K562 (cell line): ENCODE results near the gene C1QC. TPM values are rescaled to one million over a fixed set of nuclear protein-coding genes. Genes with fewer than 3 reads are reported as not detected.

ENCODE experiments used
- ATAC-seq: fragments of 200-7000 bp; cut with Tn5 transposase; 3 replicates; pipeline ENCODE4 v1.9.1; 2020; ENCODE audit warnings: moderate library complexity
- BruUV-seq: library from RNA; stranded (reverse); fragments of 400-500 nt; replicated peaks from 2 replicates; lab custom pipeline; 2021; lab: Mats Ljungman, UMichigan
- CTCF ChIA-PET: fragments of 300-600 bp; formaldehyde crosslinking; extraction: SDS; loops from one replicate; lab custom pipeline; 2021; ENCODE audit warnings: low intra/inter-chr PET ratio; lab: Yijun Ruan, JAX
- POLR2A ChIA-PET: fragments of 300-600, 350-650 bp; sonication (Branson Sonifier 250); formaldehyde crosslinking; extraction: SDS; loops from one replicate; lab custom pipeline; 2021; ENCODE audit warnings: antibody characterized with exemption, inconsistent platforms; lab: Yijun Ruan, JAX
- DNase-seq, 4 experiments: peaks; one replicate each; pipeline versions ENCODE4 v3.0.0 to v3.0.0-alpha.2; 2011 to 2018; ENCODE audit warnings: low spot score in 3 of 4, mixed read lengths in 3 of 4; ENCODE audit errors: extremely low read depth in 1 of 4
- FAIRE-seq: peaks from 2 replicates; lab custom pipeline; 2011; peaks lifted over from hg19 to GRCh38; lab: Jason Lieb, UNC
- H2AFZ ChIP-seq: 2 replicates; pipeline ENCODE4 v1.6.0; 2011; ENCODE audit warnings: low read depth, low read length, control low read depth, inconsistent platforms
- H3K27ac ChIP-seq: fragments of 200-600 bp; 3 replicates; pipeline ENCODE4 v1.8.0; 2011; ENCODE audit warnings: low read depth, mild to moderate bottlenecking, control low read depth, inconsistent platforms, low read length, moderate library complexity, mixed read lengths; ENCODE audit errors: extremely low read depth
- H3K27me3 ChIP-seq, 2 experiments: fragments of 300-600 bp in 1 of 2; 2 replicates in 1 of 2; 3 replicates in 1 of 2; pipeline versions ENCODE4 v1.6.0 to v1.8.0; 2011; ENCODE audit warnings: inconsistent platforms in 2 of 2, low read length in 2 of 2, mild to moderate bottlenecking in 1 of 2, mixed read lengths in 1 of 2, moderate library complexity in 1 of 2; ENCODE audit not compliant: control insufficient read depth in 2 of 2, insufficient read depth in 2 of 2
- H3K36me3 ChIP-seq: fragments of 300-600 bp; 3 replicates; pipeline ENCODE4 v1.8.0; 2011; ENCODE audit warnings: mild to moderate bottlenecking, low read length, inconsistent platforms; ENCODE audit not compliant: control insufficient read depth, insufficient read depth
- H3K4me1 ChIP-seq, 2 experiments: fragments of 200-600 bp in 1 of 2; replicated peaks in 1 of 2; 2 replicates in 1 of 2; 3 replicates in 1 of 2; pipeline versions ENCODE4 v1.5.1 to v1.8.0; 2011; ENCODE audit warnings: inconsistent platforms in 2 of 2, low read length in 2 of 2, mild to moderate bottlenecking in 1 of 2, mixed read lengths in 1 of 2, moderate library complexity in 1 of 2; ENCODE audit not compliant: control insufficient read depth in 2 of 2, insufficient read depth in 2 of 2
- H3K4me2 ChIP-seq: 2 replicates; pipeline ENCODE4 v1.6.1; 2011; ENCODE audit warnings: low read length, control low read depth, inconsistent platforms, mixed read lengths; ENCODE audit not compliant: insufficient read depth
- H3K4me3 ChIP-seq: fragments of 200-600 bp; sonication (generic), shearing (Covaris generic); 2 replicates; pipeline ENCODE4 v1.5.1; 2016; ENCODE audit warnings: control low read depth, inconsistent platforms
- H3K79me2 ChIP-seq: fragments of 200-600 bp; 3 replicates; pipeline ENCODE4 v1.8.0; 2011; ENCODE audit warnings: low read length, inconsistent platforms; ENCODE audit not compliant: control insufficient read depth, insufficient read depth
- H3K9ac ChIP-seq, 2 experiments: 2 replicates each; pipeline versions ENCODE4 v1.6.0 to v1.6.1; 2011; ENCODE audit warnings: low read depth in 2 of 2, low read length in 2 of 2, control low read depth in 1 of 2, inconsistent platforms in 1 of 2, mild to moderate bottlenecking in 1 of 2, mixed read lengths in 1 of 2; ENCODE audit not compliant: insufficient read depth in 1 of 2
- H3K9me1 ChIP-seq: one replicate; pipeline ENCODE4 v1.6.0; 2011; ENCODE audit warnings: inconsistent platforms, mild to moderate bottlenecking, low read length, moderate library complexity; ENCODE audit not compliant: control insufficient read depth, insufficient read depth
- H3K9me3 ChIP-seq: replicated peaks from 2 replicates; pipeline ENCODE4 v1.5.1; 2011; ENCODE audit warnings: low read depth, low read length, inconsistent platforms; ENCODE audit not compliant: control insufficient read depth, insufficient read depth
- H4K20me1 ChIP-seq: replicated peaks from 2 replicates; pipeline ENCODE4 v1.6.1; 2011; ENCODE audit warnings: low read length, inconsistent platforms, mixed read lengths; ENCODE audit not compliant: control insufficient read depth, insufficient read depth
- MYNN ChIP-seq, 2 experiments: sonication (generic); formaldehyde crosslinking in 1 of 2; IDR thresholded peaks; 2 replicates each; pipeline versions ENCODE4 v1.5.0 to v1.6.1; 2016 to 2020; ENCODE audit warnings: antibody characterized with exemption in 1 of 2, missing genetic modification reagents in 1 of 2
- NFIC ChIP-seq: fragments of 450-650 bp; IDR thresholded peaks from 2 replicates; pipeline ENCODE4 v1.6.1; 2017; ENCODE audit warnings: mild to moderate bottlenecking, inconsistent platforms
- SMC3 ChIP-seq: conservative IDR thresholded peaks from 2 replicates; pipeline ENCODE4 v1.6.1; 2011; ENCODE audit warnings: low read depth, low read length, improper control_type of control experiment; ENCODE audit not compliant: insufficient read depth
- SPI1 ChIP-seq: IDR thresholded peaks from 2 replicates; pipeline ENCODE4 v1.6.1; 2011; ENCODE audit warnings: low read depth, low read length, control low read depth, borderline replicate concordance
- WGBS: fragments of 100-300 bp; shearing (Covaris generic); methylation state at CpG from one replicate; pipeline ENCODE4 v1.1.6; 2016; ENCODE audit warnings: low coverage, mixed read lengths; ENCODE audit not compliant: insufficient coverage; ENCODE audit errors: missing lambda C conversion rate; 5-methylcytosine and 5-hydroxymethylcytosine counted together
- in situ Hi-C: fragments of 300-500 bp; cut with MboI; formaldehyde crosslinking; loops from 4 replicates; pipeline ENCODE4 v1.15.0; 2018; ENCODE audit warnings: inconsistent platforms, mixed read lengths
- intact Hi-C: fragments of 100-400 bp; cut with micrococcal nuclease; formaldehyde crosslinking; loops from 2 replicates; pipeline ENCODE4 v1.14.2; 2022
- polyA plus RNA-seq, 8 experiments: library from polyadenylated mRNA; depleted of rRNA in 4 of 8; stranded (reverse) in 5 of 8; unstranded in 3 of 8; fragments of >200 nt; fragmentation: Nextera tagmentation in 2 of 8; fragmentation: Illumina TruSeq in 1 of 8; extraction: Ambion mirVana in 2 of 8; extraction: Trizol in 1 of 8; gene quantifications; 2 replicates each; pipeline versions ENCODE4 v1.2.1 to v1.2.3, GENCODE V29; 2011 to 2014; ENCODE audit warnings: inconsistent platforms in 1 of 8, missing spikeins in 1 of 8
- total RNA-seq, 7 experiments: library from RNA; depleted of rRNA in 6 of 7; stranded (reverse); fragments of >200 nt in 6 of 7; fragmentation: Illumina TruSeq in 2 of 7; extraction: Trizol in 2 of 7; gene quantifications; 2 replicates each; pipeline versions ENCODE4 v1.2.1 to v1.2.3, GENCODE V29; 2011 to 2021; ENCODE audit warnings: low replicate concordance in 1 of 7

The C1QC gene
- total and polyA plus RNA-seq, 9 of the 15 experiments (the other 6 are each of a cell fraction or from before 2014, with no cell fraction given), result 0.69 TPM; not detected in 8

DNA sequence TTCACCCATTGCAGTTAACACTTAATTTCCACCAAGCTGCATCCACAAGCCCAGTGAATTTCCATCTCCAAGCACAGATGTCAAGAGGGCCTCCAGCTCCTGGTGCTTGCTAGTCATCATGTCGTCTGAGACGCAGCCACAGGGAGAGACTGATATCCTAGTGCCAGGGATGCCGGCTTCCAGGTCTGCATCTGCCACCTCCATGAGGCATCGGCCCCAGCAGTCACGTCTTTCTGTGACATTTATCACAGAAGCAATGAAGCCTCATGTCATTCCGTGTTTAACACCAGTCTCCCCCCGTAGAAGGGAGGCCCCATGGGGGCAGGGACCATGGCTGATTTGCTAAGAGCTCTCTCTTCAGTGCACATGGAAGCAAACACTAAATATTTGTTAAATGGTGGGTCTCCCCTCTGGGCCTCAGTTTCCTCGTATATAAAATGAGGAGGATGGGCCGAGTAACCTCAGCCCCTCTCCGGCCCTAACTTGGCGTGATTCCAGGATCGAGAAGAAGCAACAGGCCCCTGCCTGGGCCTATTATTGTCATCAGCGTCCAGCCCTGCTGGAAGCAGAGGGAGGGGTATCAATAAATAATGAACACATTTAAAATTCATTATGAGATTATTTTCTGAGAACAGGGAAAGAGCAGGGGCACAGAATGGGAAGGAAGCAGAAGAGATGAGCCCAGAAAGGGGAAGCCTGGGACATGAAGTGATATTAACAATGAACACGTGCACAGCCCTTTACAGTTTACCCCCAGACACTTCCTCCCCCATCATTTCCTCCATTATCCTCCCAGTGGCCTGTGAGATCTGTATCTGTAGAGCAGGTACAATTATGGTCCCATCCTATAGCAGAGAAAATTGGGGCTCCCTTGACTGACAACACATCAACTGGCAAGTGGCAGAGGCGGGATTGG, 8.8 kb downstream of the C1QC start:
- H3K4me2 ChIP-seq, result no peak overlapping the region
- no peak overlapping the region for H3K9ac ChIP-seq
- no TSS peak for BruUV-seq
- H2AFZ ChIP-seq, result no peak overlapping the region
- ATAC-seq, result no peak
- no peak for TF ChIP-seq MYNN (IDR thresholded peaks at IDR 0.05)
- no peak for TF ChIP-seq MYNN (CRISPR knock-in tag; IDR thresholded peaks at IDR 0.05)
- TF ChIP-seq SMC3, result no peak
- peak; percentile 28; the same call in 1 of the 2 replicates for TF ChIP-seq NFIC
- TF ChIP-seq SPI1, result 0 out of 2 replicates have a peak, but pooled peaks have one; percentile 2
- TF ChIP-seq, all 486 proteins: peak for 2
- no peaks in the 10 kb centered on the region for H3K9me1 ChIP-seq
- no peak overlapping the region for H3K4me3 ChIP-seq
- ChIA-PET POLR2A (interaction anchor here (0.8 to 1.3 kb wide), 3 partner anchors 10 to 179 kb away, joined by 3 to 4 read pairs (median 3); no protein-coding TSS in a partner anchor), CTCF (no interaction called here)
- H3K9me3 ChIP-seq, result no peaks in the 10 kb centered on the region
- FAIRE-seq (no peak), DNase-seq (no peak)
- WGBS, result 4% methylated on average over 15 of the region's 15 CpGs
- no peaks in the 10 kb centered on the region for H3K79me2 ChIP-seq
- in situ Hi-C loops, result no loop called here
- peaks cover 23 to 65% of the 10 kb centered on the region in 2 experiments for H3K27me3 ChIP-seq
- H4K20me1 ChIP-seq, result no peaks in the 10 kb centered on the region; the same call in 1 of the 2 replicates
- peaks cover 0 to 3% of the 10 kb centered on the region in 2 experiments; a peak in 1 of 5 replicates for H3K4me1 ChIP-seq
- intact Hi-C loops, result no loop called here
- no peak overlapping the region for H3K27ac ChIP-seq
- no peaks in the 10 kb centered on the region for H3K36me3 ChIP-seq
